ENCODE measurements around the gene ARMC10.
"Not testable (repeated sequence)": the region's sequence is repeated elsewhere in the genome, so short reads cannot be mapped to it uniquely, and the experiment has no call there.

ARMC10 gene

DNA sequence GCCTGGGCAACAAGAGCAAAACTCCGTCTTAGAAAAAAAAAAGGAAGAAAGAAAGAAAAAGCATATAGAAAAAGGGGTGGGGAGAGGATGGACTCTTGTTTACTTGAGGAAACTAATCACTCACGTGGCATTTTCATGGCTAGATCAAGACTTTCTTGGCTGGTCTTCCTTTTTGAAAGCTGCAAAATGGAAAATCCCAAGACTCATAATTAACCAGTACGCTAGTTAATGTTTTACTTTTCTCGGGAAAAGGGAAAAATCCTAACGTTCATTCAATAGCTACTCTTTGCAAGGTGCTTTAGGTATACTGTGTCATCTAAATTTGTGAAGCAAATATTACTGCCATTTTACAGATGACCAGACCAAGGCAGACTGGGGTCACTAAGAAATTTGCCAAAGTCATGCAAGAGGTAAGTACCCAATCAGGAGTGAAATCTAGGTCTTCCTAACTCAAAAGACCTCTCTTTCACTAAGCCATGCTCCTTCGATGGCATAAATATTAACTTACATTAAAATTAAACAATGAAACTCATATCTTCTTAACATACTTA is 49.6 kb downstream of the ARMC10 start:
- DNase-seq (ENCODE audit: low read depth), result no peak

DNA sequence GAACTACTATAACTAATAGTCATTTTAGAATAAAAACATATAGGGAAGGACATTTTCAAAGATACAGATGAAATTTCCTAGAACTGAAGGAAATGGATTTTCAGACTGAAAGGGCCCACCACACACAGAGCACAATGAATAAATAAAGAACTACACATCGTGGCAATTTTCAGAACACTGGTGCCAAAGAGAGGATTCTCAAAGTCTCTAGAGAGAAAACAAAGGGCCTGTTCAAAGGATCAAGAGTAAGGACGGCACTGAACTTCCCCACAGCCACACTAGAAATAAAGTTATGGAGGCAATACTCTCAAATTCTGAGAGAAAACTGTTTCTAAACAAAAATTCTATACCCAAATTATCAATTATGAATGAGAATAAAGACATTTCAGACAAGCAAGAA is 52.1 kb downstream of the ARMC10 start:
- no peak for DNase-seq (ENCODE audit: low read depth)

DNA sequence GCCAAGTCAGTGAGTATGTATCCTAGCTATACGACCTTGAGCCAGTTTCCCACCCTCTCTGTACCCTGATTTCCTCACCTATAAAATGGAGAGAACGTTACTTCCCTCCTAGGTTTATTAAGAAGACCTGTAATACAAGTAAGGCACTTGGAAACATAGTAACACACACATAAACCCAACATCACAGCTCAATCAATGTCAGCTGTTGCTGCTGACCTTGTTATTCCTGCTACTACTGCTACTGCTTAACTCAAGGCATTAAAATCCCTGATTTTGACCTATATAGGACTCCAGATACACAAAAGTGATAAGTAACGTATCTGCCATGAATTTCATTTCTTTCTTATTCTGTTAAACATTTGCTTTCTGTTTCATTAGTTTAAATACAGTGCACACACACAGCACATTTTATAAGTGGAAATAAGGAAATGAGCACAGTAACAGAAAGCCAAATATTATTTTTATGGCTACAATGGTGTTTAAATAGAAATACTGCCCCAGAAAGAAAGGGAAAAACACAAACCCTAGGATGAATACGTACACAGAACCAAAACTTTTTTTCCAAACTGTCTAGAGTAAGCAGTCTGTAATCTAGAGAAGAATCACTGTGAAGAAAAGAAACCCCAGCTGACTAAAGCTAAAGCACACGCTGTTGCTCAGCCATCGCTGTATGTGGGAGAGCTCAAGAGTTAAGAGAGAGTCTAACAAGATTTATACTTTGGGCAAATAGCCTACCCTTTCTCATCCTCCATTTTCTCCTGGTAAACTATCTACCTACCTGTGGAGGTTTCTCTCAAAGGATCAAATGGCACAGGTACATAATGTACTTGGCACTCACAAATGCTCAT is 55.0 kb downstream of the ARMC10 start:
- no peak for DNase-seq (ENCODE audit: low read depth)

DNA sequence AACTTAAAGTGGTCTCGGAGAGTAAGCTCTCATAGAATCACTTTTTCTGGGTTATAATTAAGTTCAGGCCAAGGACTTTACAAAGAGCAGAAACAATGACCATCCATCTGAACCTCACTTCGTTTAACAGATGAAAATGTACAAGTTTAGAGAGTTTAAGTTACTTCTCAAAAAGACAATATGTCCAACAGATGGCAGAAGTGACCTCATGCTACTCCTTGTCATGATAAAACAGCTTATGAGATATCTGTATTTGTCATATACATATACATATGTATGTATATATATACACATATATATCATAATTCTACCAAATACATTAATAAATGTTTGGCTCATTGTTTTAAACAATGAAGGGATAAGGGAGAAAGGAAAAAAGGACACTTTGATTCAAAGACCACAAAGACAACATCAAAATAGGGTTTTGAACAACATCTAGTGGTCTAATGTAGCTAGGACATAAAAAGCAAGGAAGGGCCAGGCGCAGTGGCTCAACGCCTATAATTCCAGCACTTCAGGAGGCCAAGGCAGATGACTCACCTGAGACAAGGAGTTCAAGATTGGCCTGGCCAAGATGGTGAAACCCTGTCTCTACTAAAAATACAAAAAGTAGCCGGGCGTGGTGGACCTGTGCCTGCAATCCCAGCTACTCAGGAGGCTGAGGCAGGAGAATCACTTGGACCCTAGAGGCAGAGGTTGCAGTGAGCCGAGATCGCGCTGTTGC is 56.1 kb downstream of the ARMC10 start:
- no peak for DNase-seq (ENCODE audit: low read depth)

DNA sequence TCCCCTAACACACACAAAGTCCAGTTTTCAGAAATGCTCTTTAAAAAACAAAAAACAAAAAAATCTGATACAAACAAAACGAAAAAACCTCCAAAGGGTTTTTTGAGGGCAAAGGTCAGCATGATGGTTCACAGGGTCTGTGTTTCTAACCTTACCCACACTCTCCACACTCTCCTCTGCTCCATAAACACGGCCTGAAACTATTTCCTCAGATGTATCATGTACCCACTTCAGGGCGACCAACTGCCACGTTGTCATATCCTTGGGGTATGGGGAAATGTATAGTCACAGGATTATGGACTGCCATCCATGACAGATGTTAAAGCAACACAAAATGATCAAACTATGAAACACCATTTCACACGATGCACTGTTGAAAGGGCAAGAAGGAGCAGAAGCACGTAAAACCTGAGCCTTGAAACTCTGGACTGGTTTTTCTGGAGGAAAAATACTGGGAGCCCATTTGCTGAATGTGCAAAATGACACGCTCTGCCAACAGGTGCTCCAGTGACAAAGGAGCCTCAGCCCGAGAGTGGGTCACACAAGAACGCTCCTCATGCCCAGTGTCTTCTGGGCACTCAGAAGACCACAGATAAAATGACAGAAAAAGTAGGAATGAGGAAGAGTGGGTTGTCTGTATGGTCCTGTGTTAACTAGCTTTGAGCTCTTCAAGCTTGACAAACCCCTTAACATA is 58.2 kb downstream of the ARMC10 start:
- DNase-seq (ENCODE audit: low read depth), result no peak

DNA sequence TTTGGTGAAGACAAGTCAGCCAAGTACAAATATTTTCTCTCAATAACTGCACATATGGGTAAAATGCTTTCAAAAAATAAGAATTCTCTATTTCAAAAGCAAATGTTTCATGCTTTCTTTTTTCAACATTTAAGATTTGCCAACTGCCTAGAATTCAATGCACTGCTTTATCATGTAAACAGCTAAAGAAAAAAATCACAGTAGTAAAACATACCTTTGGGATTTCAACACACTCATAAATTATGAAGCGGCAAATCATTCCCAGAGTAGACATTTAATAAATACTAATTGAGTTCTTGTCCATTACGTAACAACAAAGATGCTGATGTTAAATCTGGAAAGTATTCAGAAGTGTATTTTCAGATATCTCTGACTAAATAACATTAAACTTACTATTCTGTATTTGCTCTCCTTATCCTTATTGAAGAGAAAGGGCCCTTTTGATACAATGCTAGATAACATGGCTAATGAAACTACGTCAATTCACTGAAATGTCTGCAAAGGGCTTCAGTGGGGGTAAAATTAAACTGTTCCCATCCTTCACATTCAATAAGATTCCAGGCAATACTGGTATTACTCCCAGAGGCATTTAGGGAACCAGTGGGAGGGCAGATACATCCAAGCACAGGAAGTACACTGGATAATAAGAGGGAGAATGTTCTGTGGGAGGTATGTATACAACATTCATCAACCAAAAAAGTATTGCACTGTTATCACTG is 60.1 kb downstream of the ARMC10 start:
- DNase-seq (ENCODE audit: low read depth), result no peak

DNA sequence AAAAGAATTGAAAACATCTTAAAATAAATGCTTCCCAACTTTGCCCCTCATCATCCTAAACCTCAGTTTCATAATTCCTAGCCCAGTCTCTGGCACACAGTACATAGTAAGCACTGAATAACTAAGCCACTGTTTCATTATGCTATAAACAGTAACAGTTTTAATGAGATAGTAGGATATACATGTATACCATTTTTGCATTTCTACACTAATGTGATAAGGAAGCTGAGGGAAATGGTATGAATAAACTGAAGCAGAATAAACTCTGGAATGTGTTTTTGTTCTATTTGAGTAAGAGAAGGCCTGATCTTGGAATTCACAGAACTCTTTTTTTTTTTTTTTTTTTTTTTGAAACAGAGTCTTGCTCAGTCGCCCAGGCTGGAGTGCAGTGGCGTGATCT is 65.1 kb downstream of the ARMC10 start:
- no peak for DNase-seq (ENCODE audit: low read depth)

DNA sequence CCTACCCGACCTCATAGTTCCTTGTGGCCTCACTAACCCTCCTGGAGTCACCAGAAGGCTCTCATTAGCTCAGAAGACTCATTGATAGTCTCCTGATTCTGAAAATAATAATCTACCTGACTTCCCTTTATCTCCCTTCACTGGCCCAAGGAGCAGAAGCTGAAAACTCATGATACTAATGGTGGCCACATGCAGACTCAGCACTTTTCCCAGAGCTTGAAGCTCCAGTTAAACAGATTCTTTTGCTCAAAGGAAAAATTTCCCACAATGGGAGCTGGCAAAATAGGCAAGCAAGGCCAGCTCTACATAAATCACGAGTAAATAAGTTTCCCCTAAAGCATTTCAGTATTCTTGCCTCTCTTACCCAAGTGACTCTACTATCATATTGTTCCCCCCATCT is 65.7 kb downstream of the ARMC10 start:
- no peak for DNase-seq (ENCODE audit: low read depth)

DNA sequence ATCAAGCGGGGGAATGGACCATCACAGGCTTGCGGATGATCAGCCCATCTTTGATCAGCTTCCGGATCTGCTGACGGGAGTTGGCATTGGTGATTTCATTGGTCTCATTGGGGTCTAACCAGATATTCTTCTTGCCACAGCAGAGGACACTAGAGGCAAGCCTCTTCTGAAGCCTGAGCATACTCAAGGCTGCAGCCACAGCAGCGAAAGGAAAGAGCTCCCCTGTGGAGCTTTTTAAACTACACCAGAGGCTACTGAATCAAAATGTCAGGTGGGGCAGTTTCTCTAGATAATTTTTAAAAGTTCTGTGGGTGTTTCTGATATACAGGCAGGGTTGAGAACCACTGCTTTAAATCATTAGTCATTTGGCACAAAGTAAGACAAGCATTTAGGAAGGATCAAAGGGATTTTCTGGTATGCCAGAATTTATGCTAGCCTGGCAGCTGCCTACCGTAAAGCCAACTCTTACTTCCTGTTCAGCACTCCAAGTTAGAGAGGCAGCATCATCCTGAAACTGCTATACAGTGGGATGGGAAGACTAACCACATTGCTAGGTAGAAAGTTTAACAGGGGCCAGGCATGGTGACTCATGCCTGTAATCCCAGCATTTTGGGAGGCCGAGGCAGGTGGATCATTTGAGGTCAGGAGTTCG is 66.9 kb downstream of the ARMC10 start:
- DNase-seq (ENCODE audit: low read depth), result no peak

DNA sequence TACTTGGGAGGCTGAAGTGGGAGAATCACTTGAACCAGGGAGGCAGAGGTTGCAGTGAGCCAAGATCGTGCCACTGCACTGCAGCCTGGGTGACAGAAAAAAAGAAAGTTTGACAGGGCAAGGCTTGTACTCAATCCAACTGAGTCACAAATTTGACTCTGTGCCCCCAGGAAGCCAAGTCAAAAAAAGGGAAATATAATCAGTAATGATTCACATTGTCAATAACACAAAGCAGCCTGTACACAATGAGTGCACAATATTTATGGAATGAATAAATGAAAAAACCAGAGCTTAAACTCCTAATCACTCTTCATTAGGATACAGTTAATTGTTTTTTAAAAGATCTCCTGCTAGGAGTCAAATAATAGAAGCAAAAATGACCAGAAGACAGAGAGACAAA is 67.6 kb downstream of the ARMC10 start:
- no peak for DNase-seq (ENCODE audit: low read depth)

DNA sequence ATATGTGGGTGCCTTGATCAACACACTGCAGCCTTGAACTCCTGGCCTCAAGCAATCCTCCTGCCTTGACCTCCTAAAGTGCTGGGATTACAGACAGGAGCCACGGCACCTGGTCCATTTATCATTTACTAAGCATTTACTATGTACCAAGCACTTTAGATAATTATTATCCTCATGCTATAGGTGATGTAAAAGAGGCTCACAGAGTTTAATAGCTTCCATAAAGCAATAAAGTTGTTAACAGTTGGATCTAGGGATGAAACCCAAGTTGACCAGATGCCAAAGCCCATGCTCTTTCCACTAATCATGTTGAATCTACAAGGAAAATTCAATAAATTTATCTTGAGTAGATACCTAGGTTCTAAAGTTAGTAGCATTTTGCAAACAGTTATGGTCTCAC is 68.9 kb downstream of the ARMC10 start:
- DNase-seq (ENCODE audit: low read depth), result no peak

DNA sequence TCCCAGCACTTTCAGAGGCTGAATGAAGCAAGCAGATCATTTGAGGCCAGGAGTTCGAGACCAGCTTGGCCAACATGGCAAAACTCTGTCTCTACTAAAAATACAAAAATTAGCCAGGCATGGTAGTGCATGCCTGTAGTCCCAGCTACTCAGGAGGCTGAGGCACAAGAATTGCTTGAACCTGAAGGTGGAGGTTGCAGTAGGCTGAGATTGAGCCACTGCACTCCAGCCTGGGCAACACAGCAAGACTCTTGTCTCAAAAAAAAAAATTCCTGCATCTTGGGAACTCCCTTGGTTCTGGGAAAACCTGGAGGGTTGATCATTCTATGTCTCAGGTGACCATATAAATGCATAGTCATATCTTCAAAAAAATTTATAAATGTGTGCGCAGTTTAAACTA is 69.8 kb downstream of the ARMC10 start:
- DNase-seq (ENCODE audit: low read depth), result not testable (repeated sequence)

DNA sequence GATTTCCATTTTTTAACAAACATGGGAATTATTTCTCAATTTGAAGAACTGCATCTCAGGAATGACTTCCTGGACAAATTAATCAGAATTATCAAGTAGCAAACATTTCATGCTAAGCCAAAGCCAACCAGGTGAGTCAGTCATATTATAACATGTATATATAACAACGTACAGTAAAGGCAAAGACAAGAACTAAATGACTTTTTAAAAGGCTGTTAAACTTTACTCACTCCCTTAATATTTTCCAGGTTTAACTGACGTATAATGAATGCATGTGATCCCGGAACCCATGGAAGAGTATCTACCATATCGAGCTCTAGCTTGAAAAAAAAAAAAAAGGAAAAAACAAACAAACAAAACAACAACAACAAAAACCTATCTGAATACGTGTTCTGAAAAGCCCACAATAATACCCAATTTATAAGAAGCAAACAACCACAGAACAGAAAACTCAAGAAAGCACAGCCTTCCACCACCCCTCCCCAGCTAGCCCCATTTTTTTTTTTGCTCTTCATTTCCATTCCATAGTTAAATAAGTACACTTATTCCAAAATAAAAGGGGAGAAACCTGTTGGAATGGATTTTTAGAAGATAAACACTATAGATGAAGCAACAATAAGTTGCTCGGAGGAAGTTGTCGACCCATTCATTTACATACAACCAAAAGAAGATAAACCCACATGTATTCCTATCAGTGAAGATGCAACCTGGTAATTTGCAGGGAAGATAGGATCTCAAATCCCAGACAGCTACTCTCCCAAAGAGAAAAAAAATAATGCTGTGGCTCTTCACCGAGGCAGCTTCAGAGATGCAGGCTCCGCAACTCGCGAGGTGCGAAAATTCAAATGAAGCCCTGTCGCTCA is 73.4 kb downstream of the ARMC10 start:
- no peak for DNase-seq (ENCODE audit: low read depth)

Data from activated gamma-delta T cell treated with anti-CD3 and anti-CD28 coated beads, Interleukin-2, amount 50 U/mL, for 16 hours (primary cell).